Ovary (tissue), 3 donors: ENCODE data around the gene SLIT3.

Experiments
- CTCF ChIP-seq, 3 donors: fragments of 450-650 bp in 2 of 3; fragments of 200-600 bp in 1 of 3; IDR thresholded peaks; one replicate each; pipeline versions ENCODE4 v1.5.1 to v1.8.0; 2016 to 2022; ENCODE audit warnings: antibody characterized with exemption in 3 of 3, mild to moderate bottlenecking in 1 of 3
- POLR2A ChIP-seq: fragments of 450-650 bp; IDR thresholded peaks from one replicate; pipeline ENCODE4 v1.6.1; 2017; ENCODE audit warnings: antibody characterized with exemption, mild to moderate bottlenecking, moderate library complexity
- donor health status: DM: no; HTN: no; CAD: no.

DNA sequence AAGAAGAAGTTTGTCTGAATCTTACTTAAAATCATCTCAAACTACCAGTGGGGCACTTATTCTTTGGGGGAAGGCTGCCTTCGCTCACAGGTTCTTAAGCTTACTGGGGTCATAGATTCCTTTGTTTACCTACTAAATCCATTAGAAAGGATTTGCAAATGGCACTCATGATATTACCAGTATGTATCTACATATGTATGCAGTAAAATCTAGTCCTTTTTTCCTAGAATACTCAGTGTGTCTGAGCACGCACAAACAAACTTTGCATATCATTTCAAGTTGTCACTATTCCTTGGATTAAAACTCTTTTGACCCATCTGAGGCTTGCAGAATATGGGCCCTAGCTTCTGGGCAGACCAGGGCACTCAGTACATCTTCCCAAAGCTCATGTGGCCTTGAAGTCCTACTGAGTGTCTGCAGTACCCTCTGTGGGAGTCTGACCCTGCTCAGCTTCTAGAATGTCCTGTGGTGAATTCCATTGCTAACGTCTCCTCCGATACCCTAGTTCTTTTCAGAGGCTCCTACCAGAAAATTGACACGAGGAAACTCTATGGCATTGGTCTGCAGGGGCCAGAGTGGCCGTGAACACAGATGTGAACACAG is 297.9 kb downstream of the SLIT3 start:
- TF ChIP-seq CTCF (IDR thresholded peaks at IDR 0.05) (no peak), POLR2A (no peak)
